Esophagus squamous epithelium (tissue), 4 donors: ENCODE measurements around the gene MPZL1.

Source experiments
- CTCF ChIP-seq, 6 experiments: fragments of 450-650 bp in 4 of 6; fragments of 200-600 bp in 2 of 6; sonication (generic) in 2 of 6; IDR thresholded peaks; one replicate each; pipeline ENCODE4 v1.5.1; 2016 to 2019; ENCODE audit warnings: antibody characterized with exemption in 6 of 6, mild to moderate bottlenecking in 4 of 6, moderate library complexity in 4 of 6
- POLR2A ChIP-seq, 4 donors: fragments of 450-650 bp; IDR thresholded peaks; one replicate each; pipeline ENCODE4 v1.6.1; 2017; ENCODE audit warnings: antibody characterized with exemption in 4 of 4, mild to moderate bottlenecking in 4 of 4, moderate library complexity in 3 of 4

DNA sequence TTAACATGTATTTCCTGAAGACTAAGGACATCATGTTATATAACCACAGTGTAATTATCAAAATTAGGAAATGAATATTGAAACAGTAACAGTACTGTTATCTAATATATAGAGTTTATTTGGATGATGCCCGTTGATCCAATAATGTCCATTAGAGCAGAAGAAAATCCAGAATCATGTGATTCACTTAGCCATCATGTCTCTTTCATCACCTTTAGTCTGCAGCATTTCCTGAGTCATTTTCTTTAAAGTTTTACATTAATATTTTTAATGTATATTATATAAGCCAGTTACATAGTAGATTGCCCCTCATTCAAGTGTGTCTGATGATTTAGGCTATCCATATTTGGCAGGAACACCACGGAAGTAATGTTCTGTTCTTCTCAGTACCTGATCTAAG is 28.9 kb downstream of the MPZL1 start:
- TF ChIP-seq CTCF (IDR thresholded peaks at IDR 0.05) (no peak), POLR2A (IDR thresholded peaks at IDR 0.05) (no peak)
